Dermis blood vessel endothelial cell (primary cell): Measurements from ENCODE around the gene APBA2. TPM values are rescaled to one million over a fixed set of nuclear protein-coding genes. Genes with fewer than 3 reads are reported as not detected.

ENCODE experiments used
- DNase-seq: peaks from one replicate; pipeline ENCODE4 v3.0.0; 2010
- total RNA-seq: library from RNA; depleted of rRNA; stranded (reverse); fragments of >200 nt; gene quantifications from 2 replicates; pipeline ENCODE4 v1.2.3, GENCODE V29; 2014

The APBA2 gene
- total RNA-seq, 1 donor from 2014 or later, result 18.5 TPM

GRCh38 chr15:28986108-28986507, 100.3 kb downstream of the APBA2 start:
- DNase-seq, result no peak

- DNase-seq, result no peak
Observed at GRCh38 chr15:28986726-28987125, 101.0 kb downstream of the APBA2 start.

- no peak for DNase-seq
Observed at GRCh38 chr15:28987337-28987736, 101.6 kb downstream of the APBA2 start.

- peak; percentile 19 for DNase-seq
Observed at GRCh38 chr15:28989239-28989830, 103.6 kb downstream of the APBA2 start.

- no peak for DNase-seq
Observed at GRCh38 chr15:28989896-28990295, 104.1 kb downstream of the APBA2 start.

GRCh38 chr15:28990390-28990789, 104.6 kb downstream of the APBA2 start:
- DNase-seq, result no peak

- no peak for DNase-seq
Observed at GRCh38 chr15:28991236-28992171, 105.7 kb downstream of the APBA2 start.

GRCh38 chr15:28992336-28992864, 106.6 kb downstream of the APBA2 start:
- DNase-seq, result no peak

GRCh38 chr15:28993051-28993719, 107.4 kb downstream of the APBA2 start:
- no peak for DNase-seq

GRCh38 chr15:28993720-28994053, 107.9 kb downstream of the APBA2 start:
- no peak for DNase-seq

GRCh38 chr15:28994142-28994830, 108.5 kb downstream of the APBA2 start:
- DNase-seq, result no peak

GRCh38 chr15:28994831-28995596, 109.2 kb downstream of the APBA2 start:
- DNase-seq, result peak; percentile 27

- no peak for DNase-seq
Observed at GRCh38 chr15:28995705-28996104, 109.9 kb downstream of the APBA2 start.

- DNase-seq, result no peak
Observed at GRCh38 chr15:28996289-28996688, 110.5 kb downstream of the APBA2 start.

- no peak for DNase-seq
Observed at GRCh38 chr15:28996953-28997352, 111.2 kb downstream of the APBA2 start.

GRCh38 chr15:28997791-28998190, 112.0 kb downstream of the APBA2 start:
- no peak for DNase-seq

GRCh38 chr15:28998511-28998910, 112.7 kb downstream of the APBA2 start:
- DNase-seq, result peak; percentile 6

- DNase-seq, result no peak
Observed at GRCh38 chr15:29003191-29003839, 117.5 kb downstream of the APBA2 start.

- DNase-seq, result no peak
Observed at GRCh38 chr15:29003840-29004233, 118.1 kb downstream of the APBA2 start.

GRCh38 chr15:29005931-29006330, 120.2 kb downstream of the APBA2 start:
- DNase-seq, result no peak

- no peak for DNase-seq
Observed at GRCh38 chr15:29008846-29009245, 123.1 kb downstream of the APBA2 start.
